GM18498 (cell line): Measurements from ENCODE around the gene ANKRD13A.
"Not testable (repeated sequence)": the region's sequence is repeated elsewhere in the genome, so short reads cannot be mapped to it uniquely, and the experiment has no call there.

ENCODE experiments used
- ATAC-seq: cut with Tn5 transposase; IDR thresholded peaks from one replicate; pipeline ENCODE4 v1.9.1; 2021; ENCODE audit warnings: mild to moderate bottlenecking, moderate library complexity; ENCODE audit not compliant: unreplicated experiment

Gene ANKRD13A

DNA sequence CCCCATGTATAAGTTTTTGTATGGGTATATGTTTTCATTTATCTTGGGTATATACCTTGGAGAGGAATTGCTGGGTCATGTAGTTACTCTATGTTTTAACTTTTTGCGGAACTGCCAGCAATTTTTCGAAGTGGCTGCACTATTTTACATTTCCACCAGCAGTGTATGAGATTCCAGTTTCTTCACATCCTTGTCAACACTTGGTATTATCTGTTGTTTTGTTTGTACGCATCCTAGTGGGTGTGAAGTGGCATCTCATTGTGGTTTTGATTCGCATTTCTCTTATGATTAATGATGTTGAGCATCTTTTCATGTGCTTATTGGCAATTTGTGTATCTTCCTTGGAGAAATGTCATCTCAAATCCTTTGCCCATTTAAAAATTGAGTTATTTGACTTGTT is 6.9 kb downstream of the ANKRD13A start:
- ATAC-seq: no peak

DNA sequence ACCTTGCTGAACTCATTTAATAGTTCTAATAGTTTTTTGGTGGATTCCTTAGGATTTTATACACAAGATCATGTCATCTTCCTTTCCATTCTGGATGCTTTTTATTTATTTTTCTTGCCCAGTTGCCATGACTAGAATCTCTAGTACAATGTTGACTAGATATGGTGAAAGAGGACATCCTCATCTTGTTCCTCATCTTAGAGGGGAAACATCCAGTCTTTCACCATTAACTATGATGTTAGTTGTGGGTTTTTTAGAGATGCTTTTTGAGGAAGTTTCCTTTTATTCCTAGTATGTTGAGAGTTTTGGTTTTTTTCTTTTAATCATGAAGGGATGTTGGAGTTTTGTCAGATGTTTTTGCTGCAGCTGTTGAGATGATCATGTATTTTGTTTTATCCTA is 8.7 kb downstream of the ANKRD13A start:
- no peak for ATAC-seq

DNA sequence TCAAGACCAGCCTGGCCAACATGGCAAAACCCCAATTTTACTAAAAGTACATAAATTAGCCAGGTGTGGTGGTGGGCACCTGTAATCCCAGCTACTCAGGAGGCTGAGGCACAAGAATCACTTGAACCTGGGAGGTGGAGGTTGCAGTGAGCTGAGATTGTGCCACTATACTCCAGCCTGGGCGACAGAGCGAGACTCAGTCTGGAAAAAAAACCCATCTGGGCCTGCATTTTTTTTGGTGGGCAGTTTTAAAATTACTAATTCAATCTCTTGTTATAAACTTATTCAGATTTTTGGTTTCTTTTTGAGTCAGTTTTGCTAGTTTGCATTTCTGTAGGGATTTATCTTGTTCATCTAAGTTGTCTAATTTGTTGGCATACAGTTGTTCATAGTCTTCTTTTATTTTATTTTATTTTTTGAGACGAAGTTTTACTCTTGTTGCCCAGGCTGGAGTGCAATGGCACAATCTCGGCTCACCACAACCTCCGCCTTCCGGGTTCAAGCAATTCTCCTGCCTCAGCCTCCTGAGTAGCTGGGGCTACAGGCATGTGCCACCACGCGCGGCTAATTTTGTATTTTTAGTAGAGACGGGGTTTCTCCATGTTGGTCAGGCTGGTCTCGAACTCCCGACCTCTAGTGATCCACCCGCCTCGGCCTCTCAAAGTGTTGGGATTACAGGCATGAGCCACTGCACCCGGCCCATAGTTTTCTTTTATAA is 9.6 kb downstream of the ANKRD13A start:
- ATAC-seq: not testable (repeated sequence)

DNA sequence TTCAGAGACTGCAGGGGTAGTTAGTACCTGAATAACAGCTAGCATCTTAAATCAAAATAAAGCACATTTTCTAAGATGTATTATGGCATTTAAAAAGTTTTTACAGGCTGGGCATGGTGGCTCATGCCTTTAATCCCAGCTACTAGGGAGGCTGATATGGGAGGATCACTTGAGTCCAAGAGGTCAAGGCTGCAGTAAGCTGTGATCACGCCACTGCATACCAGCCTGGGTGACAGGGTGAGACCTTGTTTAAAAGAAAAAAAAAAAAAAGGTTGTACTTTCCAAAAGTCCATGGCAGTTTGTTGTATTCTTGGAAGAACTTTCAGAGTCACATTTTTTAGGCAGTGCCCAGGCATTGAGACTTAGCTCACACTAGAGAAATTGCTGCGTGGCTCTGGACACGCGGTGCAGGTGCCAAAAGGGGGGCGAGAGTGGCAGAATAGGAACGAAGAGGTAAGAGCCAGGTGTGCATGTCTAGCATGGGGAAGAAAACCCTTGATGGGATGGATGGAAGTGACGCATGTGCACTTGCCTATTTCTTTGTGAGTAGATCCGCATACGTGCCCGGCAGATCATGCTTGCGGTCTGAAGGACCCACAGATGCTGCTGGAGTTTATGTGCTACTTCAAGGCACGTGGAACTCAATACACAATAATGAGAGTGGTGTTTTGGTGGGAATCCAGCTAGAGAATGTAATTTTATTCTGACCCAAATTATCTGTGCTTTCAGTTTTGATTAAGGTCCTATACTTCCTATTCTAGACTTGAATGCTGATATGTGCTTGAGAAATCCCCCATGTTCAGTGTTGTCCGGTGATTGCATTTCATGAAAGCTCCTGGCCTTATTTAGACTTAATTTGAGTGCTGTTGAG is 11.9 kb downstream of the ANKRD13A start:
- ATAC-seq: peak; percentile 37

DNA sequence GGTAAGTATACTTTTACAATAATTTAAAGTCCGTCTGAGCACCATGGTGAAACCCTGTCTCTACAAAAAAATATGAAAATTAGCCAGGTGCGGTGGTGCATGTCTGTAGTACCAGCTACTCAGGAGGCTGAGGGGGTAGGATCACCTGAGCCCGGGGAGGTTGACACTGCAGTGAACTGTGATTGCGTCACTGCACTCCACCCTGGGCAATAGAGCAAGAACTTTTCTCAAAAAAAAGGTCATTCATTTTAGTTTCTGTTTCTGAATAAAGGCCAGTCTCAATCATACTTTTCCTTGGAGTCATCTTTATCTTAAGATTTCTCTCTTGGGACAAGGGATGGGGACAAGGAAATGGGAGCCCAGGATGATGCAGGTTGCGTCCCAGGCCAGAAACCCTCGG is 12.9 kb downstream of the ANKRD13A start:
- ATAC-seq: peak; percentile 75

DNA sequence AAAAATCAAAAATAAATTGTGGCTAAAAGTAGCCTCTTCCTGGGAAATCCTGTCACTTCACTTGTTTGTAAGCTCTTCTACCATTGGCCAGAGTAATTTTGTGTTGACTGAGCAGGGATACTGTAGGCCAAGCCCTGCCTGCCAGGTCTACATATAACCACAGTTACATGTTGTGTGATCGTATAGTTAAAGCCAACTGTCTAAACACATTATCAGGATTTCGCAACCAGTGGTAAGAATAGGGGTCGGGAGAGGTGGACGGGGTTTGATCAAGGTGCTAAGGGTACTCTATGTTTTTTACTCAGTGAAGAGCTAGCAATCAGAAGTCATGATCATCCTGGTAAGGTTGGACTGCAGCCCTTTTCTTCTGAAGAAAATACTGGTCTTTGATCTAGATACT is 13.4 kb downstream of the ANKRD13A start:
- no peak for ATAC-seq

DNA sequence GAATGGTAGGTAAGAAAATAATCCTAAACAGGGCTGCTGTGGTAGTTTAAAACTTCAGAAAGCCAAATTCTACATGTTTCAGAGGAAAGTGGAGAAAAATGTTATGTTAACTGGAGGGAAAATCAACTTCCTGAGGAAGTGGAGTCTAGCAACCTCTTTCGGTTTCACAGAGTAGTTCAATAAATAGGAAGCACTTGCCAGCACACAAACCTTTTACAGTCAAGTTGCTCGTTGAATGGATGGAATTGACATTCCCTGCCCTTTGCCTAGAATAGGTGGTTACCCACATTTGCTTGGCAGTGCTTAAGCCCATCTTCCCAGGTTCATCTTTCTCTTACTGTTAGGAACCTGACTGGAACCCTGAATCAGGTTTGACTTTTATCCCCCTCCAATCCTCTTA is 15.9 kb downstream of the ANKRD13A start:
- ATAC-seq: no peak

DNA sequence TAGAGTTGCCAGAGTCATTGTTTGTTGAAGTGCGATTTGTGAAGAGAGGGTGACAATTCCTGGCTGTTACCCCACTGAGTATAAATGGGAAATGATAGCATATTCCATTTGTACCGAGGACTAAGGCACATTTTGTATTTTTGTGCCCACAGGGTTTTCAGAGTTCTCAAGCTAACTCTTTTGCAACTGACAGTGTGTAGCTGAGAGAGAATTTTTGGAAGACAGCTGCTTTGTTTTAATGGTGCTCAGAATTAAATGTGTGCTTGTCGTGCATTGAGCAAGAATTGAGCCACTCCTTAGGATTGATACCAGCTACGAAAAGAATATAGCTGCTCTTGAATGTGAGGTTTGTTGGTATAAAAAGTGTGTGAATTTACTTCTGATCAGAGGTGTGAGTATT is 21.7 kb downstream of the ANKRD13A start:
- ATAC-seq: no peak

DNA sequence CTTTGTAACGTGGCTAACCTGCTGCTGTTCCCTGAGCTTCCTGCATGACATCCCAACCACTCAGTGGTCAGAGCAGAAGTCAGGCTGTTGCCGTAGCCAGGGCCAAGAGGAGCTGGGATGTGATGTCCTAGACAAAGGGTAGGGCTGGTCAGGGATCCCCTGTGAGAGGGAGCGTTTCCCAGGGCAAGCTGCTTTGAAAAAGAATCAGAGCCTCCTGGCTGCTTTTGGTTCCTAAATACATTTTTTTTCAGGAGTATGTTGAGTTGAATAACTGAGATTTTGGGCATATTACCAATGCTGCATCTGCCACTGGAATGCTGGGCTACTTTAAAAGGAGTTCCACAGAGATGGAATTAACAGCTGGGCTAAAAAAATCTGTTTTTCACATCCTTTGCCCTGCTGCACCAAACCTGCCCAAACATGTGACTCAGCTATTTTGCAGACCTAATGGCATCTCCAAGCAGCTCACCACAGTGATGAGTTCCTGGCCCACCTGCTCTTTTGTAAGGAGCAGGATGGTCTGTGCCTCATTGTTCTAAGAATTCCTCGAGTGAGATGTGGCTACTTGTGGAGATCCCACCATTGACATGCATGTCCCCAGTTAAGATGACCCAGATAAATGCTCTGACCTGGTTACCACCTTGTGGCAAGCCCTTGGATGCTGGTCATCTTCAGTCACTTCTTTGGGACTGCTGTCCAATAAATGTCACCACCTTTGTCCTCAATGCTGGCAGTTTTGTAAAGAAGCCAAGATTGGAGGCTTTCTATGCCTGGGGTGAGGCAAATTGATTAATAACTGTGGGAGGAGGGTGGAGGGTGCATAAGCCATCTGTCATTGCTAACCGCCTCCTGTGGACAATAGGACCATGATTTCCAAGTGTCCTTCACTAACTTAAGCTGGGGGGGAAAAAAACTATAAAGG is 24.1 kb downstream of the ANKRD13A start:
- no peak for ATAC-seq

DNA sequence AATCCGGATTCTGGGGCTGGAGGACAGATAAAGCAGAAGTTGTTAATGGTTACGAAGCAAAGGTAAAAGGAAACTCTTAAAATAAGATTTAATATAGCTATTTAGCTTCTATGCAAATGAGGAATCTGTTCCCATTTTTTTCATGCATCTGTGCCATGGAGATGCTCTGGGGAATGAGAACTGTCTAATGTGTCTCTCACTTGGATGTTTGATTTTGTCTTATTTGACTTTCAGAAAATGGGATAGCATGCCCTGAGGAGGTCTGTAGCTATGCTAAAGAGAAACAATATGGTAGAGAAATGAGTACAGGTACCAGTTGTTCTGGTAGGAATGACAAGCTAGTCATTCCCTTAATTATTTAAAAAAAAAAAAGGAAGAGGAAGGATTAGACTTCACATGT is 24.8 kb downstream of the ANKRD13A start:
- no peak for ATAC-seq

DNA sequence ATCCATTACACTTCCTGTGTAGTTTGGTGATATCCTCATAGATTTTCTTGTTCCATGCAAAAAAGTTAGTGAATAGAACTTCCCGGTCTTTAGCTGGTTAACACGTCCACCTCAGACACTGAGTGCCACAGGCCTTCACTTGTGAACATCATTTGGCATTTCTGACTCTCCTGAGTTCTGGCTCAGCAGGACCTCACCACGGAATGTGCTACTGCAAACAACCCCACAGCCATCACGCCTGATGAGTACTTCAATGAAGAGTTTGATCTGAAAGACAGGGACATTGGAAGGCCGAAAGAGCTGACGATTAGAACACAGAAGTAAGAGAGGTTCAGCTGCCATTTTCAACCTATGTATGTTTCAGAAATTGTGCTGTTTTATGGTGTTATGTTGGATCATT is 29.1 kb downstream of the ANKRD13A start:
- ATAC-seq: no peak

DNA sequence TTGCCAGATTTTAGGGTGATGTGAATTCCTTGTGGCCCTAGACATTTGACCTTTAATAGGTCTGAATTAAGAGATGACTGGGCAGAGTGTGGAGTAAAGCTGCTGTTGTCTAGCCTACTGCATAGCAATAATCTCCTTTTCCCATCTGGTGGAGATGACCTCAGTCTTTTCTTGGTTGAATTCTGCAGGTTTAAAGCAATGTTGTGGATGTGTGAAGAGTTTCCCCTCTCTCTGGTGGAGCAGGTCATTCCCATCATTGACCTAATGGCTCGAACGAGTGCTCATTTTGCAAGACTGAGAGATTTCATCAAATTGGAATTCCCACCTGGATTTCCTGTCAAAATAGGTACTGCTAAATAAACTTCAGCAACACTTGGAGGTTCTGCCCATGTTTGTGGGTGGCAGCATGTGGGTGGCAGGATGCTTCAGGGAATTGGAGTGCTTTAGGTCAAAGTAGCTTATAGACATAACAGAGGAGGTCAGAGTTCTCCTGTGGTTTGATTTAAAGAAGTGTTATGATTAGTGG is 30.1 kb downstream of the ANKRD13A start:
- no peak for ATAC-seq

DNA sequence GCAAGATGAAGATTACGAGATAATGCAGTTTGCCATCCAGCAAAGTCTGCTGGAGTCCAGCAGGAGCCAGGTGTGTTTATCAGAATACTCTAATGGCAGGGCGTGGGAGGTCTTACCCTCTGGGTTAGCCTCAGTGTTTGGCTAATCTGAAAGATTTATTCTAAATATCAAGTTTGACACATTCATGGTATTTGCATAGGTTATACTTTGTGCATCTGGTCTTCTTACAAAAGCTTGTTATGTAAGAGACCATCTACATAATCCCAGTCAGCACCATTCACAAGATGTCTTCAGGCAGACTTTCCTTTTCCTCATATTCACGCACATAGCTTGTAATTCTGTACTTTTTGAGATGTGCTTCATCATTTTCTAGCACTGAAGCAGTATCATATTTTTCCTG is 34.7 kb downstream of the ANKRD13A start:
- ATAC-seq: no peak

DNA sequence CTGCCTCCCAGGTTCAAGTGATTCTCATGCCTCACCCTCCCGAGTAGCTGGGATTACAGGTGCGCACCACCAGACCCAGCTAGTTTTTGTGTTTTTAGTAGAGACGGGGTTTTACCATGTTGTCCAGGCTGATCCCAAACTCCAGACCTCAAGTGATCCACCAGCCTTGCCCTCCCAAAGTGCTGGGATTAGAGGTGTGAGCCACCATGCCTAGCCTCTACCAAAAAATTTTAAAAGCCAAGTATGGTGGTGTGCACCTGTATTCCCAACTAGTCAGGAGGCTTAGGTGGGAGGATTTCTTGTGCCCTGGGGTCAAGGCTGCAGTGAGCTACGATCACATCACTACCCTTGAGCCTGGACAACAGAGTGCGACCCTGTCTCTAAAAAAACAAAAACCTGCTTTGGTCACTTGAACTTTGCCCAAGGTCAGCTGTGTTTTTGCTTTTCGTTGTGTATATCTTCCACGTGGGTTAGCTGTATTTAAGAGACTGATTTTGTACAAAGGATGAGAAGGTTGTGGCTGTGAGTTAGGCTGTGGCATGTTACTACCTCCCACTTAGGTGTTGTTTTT is 36.4 kb downstream of the ANKRD13A start:
- ATAC-seq: no peak

DNA sequence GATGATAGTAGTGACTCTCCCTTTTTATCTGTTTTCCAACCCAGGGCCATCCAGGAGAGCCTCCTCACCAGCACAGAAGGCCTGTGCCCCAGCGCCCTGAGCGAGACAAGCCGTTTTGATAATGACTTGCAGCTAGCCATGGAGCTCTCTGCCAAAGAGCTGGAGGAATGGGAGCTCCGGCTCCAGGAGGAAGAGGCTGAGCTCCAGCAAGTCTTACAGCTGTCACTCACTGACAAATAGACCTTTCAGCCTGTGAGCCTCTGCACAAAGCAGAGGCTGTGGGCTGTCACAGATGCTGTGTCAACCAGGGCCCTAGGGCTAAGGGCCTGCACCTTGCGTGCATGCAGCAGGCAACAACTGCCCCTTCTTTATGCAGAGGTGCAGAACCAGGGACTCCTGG is 38.1 kb downstream of the ANKRD13A start:
- no peak for ATAC-seq

DNA sequence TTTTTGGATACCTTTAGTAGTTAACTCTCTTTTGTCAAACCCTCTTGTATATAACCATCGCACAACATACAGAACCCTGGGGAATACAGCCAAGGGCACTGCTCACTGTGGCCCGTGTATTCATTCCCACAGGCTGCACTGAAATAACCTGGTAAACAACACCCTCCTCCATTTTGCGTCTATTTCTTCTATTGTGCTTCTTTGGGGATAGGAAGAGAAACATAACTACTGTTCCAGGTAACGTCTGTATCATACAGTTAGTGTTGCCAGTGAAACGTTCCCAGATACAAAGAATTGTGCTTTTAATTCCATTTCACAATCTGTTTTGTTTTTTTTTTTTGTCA is 39.5 kb downstream of the ANKRD13A start:
- no peak for ATAC-seq

DNA sequence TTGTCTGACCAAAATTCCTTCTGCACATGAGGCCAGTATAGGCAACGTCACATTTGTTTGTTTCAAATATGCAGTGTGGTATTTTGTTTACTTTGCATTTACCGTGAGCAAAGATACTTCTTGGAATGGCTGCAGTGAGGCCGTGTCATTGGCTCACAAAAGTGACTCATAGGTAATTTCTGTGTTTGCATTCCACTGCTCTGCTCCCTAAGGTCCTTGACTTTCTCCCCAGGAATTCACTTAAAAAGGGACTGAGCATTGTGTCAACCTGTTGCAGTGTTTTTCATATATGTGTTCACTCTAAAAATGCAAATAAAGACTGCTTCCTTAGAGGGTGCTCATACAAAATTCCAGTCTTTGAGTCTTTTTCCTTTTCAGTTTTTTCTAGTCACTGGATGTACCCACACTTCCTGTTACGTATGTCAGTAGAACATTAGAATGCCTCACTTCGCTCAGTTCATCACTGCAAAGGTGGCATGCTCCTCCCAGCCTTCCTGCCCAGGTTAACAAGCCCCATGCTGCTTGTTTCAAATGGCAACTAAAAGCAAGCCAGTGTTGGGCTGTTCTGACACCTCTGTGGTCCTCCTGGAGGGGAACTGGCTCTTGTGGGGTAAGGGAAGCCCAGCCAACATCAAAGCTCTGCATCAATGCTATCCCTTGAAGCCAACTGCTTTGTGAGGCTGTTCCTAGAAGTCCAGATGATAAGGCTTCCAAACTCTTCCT is 40.0 kb downstream of the ANKRD13A start:
- no peak for ATAC-seq

DNA sequence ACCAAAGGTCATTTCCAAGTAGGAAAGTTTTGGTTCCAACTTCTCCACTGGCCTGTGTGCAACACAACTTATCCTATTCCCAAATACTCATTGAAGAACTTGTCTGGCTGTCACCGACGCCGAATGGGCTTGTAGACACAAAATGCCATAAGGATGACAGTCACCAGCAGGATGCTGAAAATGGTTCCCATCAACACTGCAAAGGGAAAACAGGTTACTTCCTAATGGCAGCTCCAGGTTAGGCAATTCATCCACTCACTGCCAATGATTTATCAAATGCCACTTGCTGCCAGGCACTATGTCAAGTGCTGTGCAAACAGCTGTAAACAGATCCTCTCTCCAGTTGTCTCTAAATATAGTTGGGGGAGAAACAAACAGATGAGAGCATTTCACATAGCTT is 43.0 kb downstream of the ANKRD13A start:
- no peak for ATAC-seq

DNA sequence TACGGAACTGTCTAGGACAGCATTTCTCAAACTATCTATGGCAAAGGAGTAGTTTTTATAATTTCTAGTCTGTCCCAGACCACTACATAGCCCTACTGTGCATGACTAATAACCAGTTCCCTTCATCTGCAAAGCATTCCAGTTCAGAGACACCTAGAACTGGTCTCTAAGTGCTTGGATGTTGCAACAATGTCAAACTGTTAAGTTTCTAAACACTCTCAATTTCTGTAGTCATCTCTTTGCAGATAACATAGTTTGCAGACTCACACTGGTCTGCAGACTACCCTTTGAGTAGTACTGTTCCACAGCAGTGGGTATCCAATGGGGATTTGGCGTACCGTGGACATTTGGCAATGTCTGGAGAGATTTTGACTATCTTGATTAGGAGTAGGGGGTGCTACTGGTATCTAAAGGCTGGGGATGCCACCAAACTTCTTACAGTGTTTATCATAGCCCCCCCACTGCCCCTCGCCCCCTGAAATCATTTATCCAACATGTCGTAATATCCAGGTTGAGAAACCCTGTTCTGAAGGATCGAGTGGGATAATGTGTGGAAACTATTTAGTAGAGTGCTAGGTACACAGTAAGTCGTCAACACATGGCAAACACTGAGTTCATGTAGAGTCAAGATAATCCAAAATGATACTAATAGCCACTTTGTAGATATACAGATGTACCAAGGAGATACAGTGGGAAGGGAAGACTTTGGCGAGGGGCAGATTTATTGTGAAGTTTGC is 47.4 kb downstream of the ANKRD13A start:
- no peak for ATAC-seq
